Gastroesophageal sphincter (tissue), 4 donors: ENCODE results near the gene SLC25A25. TPM values are rescaled to one million over a fixed set of nuclear protein-coding genes. Genes with fewer than 3 reads are reported as not detected.

ENCODE experiments used
- ATAC-seq: fragments of 150-250 bp; one replicate; pipeline ENCODE4 v1.9.1; 2016; ENCODE audit warnings: mild to moderate bottlenecking, moderate library complexity
- H3K27ac ChIP-seq, 4 donors: fragments of 200-600 bp; sonication (generic) in 3 of 4; 1 replicate in 3 of 4; 2 replicates in 1 of 4; pipeline ENCODE4 v1.5.1; 2016 to 2019
- H3K27me3 ChIP-seq: fragments of 200-600 bp; sonication (generic); one replicate; pipeline ENCODE4 v1.5.1; 2019
- H3K36me3 ChIP-seq, 2 donors: fragments of 200-600 bp; sonication (generic); one replicate each; pipeline ENCODE4 v1.5.1; 2019; ENCODE audit warnings: control low read depth in 1 of 2
- H3K4me1 ChIP-seq, 3 donors: fragments of 200-600 bp; sonication (generic); 1 replicate in 2 of 3; 2 replicates in 1 of 3; pipeline ENCODE4 v1.5.1; 2016 to 2019; ENCODE audit warnings: control low read depth in 2 of 3
- H3K4me3 ChIP-seq, 2 donors: fragments of 200-600 bp; sonication (generic); one replicate each; pipeline ENCODE4 v1.5.1; 2019; ENCODE audit warnings: mild to moderate bottlenecking in 1 of 2, moderate library complexity in 1 of 2
- H3K9me3 ChIP-seq, 3 donors: fragments of 200-600 bp; sonication (generic); one replicate each; pipeline ENCODE4 v1.5.1; 2017 to 2019; ENCODE audit warnings: control low read depth in 2 of 3
- CTCF ChIP-seq, 4 experiments: fragments of 200-600 bp in 2 of 4; fragments of 450-650 bp in 2 of 4; sonication (generic) in 1 of 4; IDR thresholded peaks; one replicate each; pipeline ENCODE4 v1.5.1; 2017 to 2019; ENCODE audit warnings: antibody characterized with exemption in 4 of 4, mild to moderate bottlenecking in 2 of 4, moderate library complexity in 2 of 4
- EP300 ChIP-seq: sonication (generic); formaldehyde crosslinking; IDR thresholded peaks from one replicate; pipeline ENCODE4 v1.6.1; 2017; ENCODE audit warnings: antibody characterized with exemption, mild to moderate bottlenecking
- POLR2A ChIP-seq, 2 donors: fragments of 450-650 bp; IDR thresholded peaks; one replicate each; pipeline ENCODE4 v1.6.1; 2017; ENCODE audit warnings: antibody characterized with exemption in 2 of 2, mild to moderate bottlenecking in 2 of 2, moderate library complexity in 1 of 2
- POLR2AphosphoS5 ChIP-seq: sonication (generic); formaldehyde crosslinking; IDR thresholded peaks from one replicate; pipeline ENCODE4 v1.6.1; 2017; ENCODE audit warnings: antibody characterized with exemption
- WGBS, 2 donors: methylation state at CpG; one replicate each; pipeline ENCODE4 v1.1.5; 2018; ENCODE audit warnings: low coverage in 1 of 2; 5-methylcytosine and 5-hydroxymethylcytosine counted together
- total RNA-seq, 4 donors: library from RNA; depleted of rRNA; stranded (reverse); fragments of >200 nt; gene quantifications; one replicate each; pipeline ENCODE4 v1.1.0, GENCODE V29; 2016

The SLC25A25 gene
- total RNA-seq, 4 donors from 2014 or later, result 16.1 to 64.1 (median 18.3) TPM

- no peaks in the 10 kb centered on the region for H3K27me3 ChIP-seq
- H3K4me3 ChIP-seq, result peak overlapping the region in 1 of 2 donors; percentile 29
- no peaks in the 10 kb centered on the region for H3K36me3 ChIP-seq
- ATAC-seq, result no peak
- TF ChIP-seq EP300 (no peak), POLR2A (IDR thresholded peaks at IDR 0.05) (no peak), POLR2AphosphoS5 (no peak), CTCF (IDR thresholded peaks at IDR 0.05) (no peak)
- peaks cover 10 to 67% (median 31%) of the 10 kb centered on the region in 3 donors for H3K4me1 ChIP-seq
- H3K27ac ChIP-seq, result peak overlapping the region in 3 of 4 donors; percentile 93 to 96 (median 94)
- WGBS, 2 donors, result 46% methylated on average over 8 of the region's 13 CpGs; no CpG with 5 or more reads in 1 of the 2 donors
- no peaks in the 10 kb centered on the region for H3K9me3 ChIP-seq
Measured at GRCh38 chr9:128091571-128091970, 23.5 kb downstream of the SLC25A25 start.

GRCh38 chr9:128092199-128092977 is 24.4 kb downstream of the SLC25A25 start:
- H3K4me1 ChIP-seq, result peaks cover 10 to 75% (median 32%) of the 10 kb centered on the region in 3 donors
- TF ChIP-seq POLR2AphosphoS5 (no peak), CTCF (IDR thresholded peaks at IDR 0.05) (no peak), POLR2A (IDR thresholded peaks at IDR 0.05) (no peak)
- 65% methylated on average over 6 to 12 of the region's 16 CpGs for WGBS, 2 donors

GRCh38 chr9:128093011-128093410 is 25.0 kb downstream of the SLC25A25 start:
- H3K9me3 ChIP-seq, result no peaks in the 10 kb centered on the region
- H3K4me1 ChIP-seq, result peaks cover 13 to 80% (median 39%) of the 10 kb centered on the region in 3 donors
- ATAC-seq, result no peak
- no peaks in the 10 kb centered on the region for H3K36me3 ChIP-seq
- H3K27ac ChIP-seq, result peak overlapping the region; percentile 87 to 96 (median 94)
- H3K4me3 ChIP-seq, result no peak overlapping the region
- WGBS, 2 donors, result 30 to 54% methylated on average over 2 to 4 of the region's 4 CpGs
- no peaks in the 10 kb centered on the region for H3K27me3 ChIP-seq
- TF ChIP-seq POLR2A (IDR thresholded peaks at IDR 0.05) (no peak), CTCF (IDR thresholded peaks at IDR 0.05) (no peak), POLR2AphosphoS5 (no peak), EP300 (no peak)

More at GRCh38 chr9:128092199-128092977, 24.4 kb downstream of the SLC25A25 start:
- H3K9me3 ChIP-seq, result no peaks in the 10 kb centered on the region
- no peak for ATAC-seq
- H3K4me3 ChIP-seq, result no peak overlapping the region
- H3K27me3 ChIP-seq, result no peaks in the 10 kb centered on the region
- H3K27ac ChIP-seq, result peak overlapping the region in 3 of 4 donors; percentile 93 to 96 (median 94)
- H3K36me3 ChIP-seq, result no peaks in the 10 kb centered on the region

GRCh38 chr9:128094166-128094949 is 26.3 kb downstream of the SLC25A25 start:
- Histone ChIP-seq H3K9me3 (no peaks in the 10 kb centered on the region), H3K27ac (peak overlapping the region; percentile 87 to 96 (median 94)), H3K4me3 (peak overlapping the region; percentile 4 to 35), H3K36me3 (no peaks in the 10 kb centered on the region), H3K4me1 (peaks cover 13 to 87% (median 39%) of the 10 kb centered on the region in 3 donors), H3K27me3 (no peaks in the 10 kb centered on the region)
- WGBS, 2 donors, result 0 to 9% methylated on average over 4 to 5 of the region's 8 CpGs
- TF ChIP-seq POLR2AphosphoS5, result peak; percentile 87
- TF ChIP-seq POLR2A (IDR thresholded peaks at IDR 0.05), result peak; percentile 15 to 46
- no peak for TF ChIP-seq EP300
- TF ChIP-seq CTCF (IDR thresholded peaks at IDR 0.05), result no peak
- ATAC-seq, result peak; percentile 84
